Right atrium auricular region (tissue), 2 donors: Measurements from ENCODE around the gene GALNT18. TPM values are rescaled to one million over a fixed set of nuclear protein-coding genes. Genes with fewer than 3 reads are reported as not detected.

Source experiments
- DNase-seq: peaks from one replicate; pipeline ENCODE4 v3.0.0-alpha.2; 2019; ENCODE audit warnings: low spot score
- H3K27ac ChIP-seq, 2 donors: fragments of 200-600 bp; sonication (generic); 1 replicate in 1 of 2; 2 replicates in 1 of 2; pipeline ENCODE4 v1.5.1; 2016 to 2019
- H3K27me3 ChIP-seq, 2 donors: fragments of 200-600 bp; sonication (generic); one replicate each; pipeline versions ENCODE4 v1.5.1 to v1.6.0; 2017 to 2019
- H3K36me3 ChIP-seq: fragments of 200-600 bp; sonication (generic); one replicate; pipeline ENCODE4 v1.5.1; 2016
- H3K4me1 ChIP-seq, 2 donors: fragments of 200-600 bp; sonication (generic); one replicate each; pipeline versions ENCODE4 v1.5.1 to v1.6.0; 2017 to 2019
- H3K4me3 ChIP-seq, 2 donors: fragments of 200-600 bp; sonication (generic); 1 replicate in 1 of 2; 2 replicates in 1 of 2; pipeline ENCODE4 v1.5.1; 2017 to 2019; ENCODE audit warnings: mild to moderate bottlenecking in 1 of 2, moderate library complexity in 1 of 2
- H3K9me3 ChIP-seq, 2 donors: fragments of 200-600 bp; sonication (generic); one replicate each; pipeline ENCODE4 v1.5.1; 2019
- total RNA-seq, 2 donors: library from RNA; depleted of rRNA; stranded (reverse); fragments of >200 nt; gene quantifications; one replicate each; pipeline ENCODE4 v1.1.0, GENCODE V29; 2016
- TF ChIP-seq, protein P1 (sequence below), 2 donors: fragments of 200-600 bp; sonication (generic); IDR thresholded peaks; one replicate each; pipeline ENCODE4 v1.5.1; 2019; ENCODE audit warnings: antibody characterized with exemption in 2 of 2

Gene GALNT18
- total RNA-seq, 2 donors from 2014 or later: 22.2 to 26.8 TPM

DNA sequence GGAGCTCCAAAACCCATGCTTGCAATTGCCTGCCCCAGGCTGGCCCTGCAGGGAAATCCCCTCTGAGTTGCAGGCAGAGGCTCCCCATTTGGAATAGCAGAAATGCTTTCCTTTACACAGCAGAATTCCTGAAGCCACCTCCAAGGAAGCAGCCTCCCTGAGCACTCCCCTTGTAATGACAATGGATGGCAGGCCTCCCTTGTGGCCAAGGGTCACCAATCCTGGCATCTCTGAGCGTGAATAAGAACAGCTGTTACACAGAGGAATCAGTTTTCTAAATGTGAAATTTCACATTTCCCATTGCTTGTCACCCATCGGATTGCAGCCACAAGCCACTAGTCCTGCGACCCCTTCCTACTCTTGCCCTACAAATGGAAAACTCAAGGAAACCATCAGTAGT lies 107.6 kb downstream of the GALNT18 start:
- H3K27ac ChIP-seq: no peak overlapping the region
- TF ChIP-seq, protein P1, sequence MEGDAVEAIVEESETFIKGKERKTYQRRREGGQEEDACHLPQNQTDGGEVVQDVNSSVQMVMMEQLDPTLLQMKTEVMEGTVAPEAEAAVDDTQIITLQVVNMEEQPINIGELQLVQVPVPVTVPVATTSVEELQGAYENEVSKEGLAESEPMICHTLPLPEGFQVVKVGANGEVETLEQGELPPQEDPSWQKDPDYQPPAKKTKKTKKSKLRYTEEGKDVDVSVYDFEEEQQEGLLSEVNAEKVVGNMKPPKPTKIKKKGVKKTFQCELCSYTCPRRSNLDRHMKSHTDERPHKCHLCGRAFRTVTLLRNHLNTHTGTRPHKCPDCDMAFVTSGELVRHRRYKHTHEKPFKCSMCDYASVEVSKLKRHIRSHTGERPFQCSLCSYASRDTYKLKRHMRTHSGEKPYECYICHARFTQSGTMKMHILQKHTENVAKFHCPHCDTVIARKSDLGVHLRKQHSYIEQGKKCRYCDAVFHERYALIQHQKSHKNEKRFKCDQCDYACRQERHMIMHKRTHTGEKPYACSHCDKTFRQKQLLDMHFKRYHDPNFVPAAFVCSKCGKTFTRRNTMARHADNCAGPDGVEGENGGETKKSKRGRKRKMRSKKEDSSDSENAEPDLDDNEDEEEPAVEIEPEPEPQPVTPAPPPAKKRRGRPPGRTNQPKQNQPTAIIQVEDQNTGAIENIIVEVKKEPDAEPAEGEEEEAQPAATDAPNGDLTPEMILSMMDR (IDR thresholded peaks at IDR 0.05): no peak
- no peaks in the 10 kb centered on the region for H3K36me3 ChIP-seq
- H3K4me1 ChIP-seq: peaks cover 0 to 48% of the 10 kb centered on the region in 2 donors
- no peak overlapping the region for H3K4me3 ChIP-seq
- H3K9me3 ChIP-seq: no peaks in the 10 kb centered on the region
- H3K27me3 ChIP-seq: no peaks in the 10 kb centered on the region
- DNase-seq: no peak

DNA sequence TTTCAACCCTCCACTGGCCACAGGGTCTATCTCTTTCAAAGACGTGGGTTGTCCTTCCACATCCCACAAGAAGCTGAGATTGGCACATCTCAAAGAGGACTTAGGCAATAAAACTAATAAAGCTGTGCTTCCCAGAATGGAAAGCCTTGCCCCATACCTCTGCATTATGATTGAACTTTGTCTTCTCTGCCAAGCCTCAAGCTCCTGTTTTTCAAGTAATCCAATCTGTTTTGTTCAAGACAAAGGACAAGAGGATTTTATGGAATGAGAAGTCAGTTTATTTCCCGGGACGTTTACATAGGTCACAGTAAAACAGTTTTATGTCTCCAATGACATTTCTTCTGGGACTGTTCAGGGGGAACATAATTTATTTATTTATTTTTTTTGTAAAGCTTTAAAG lies 108.4 kb downstream of the GALNT18 start:
- no peak overlapping the region for H3K27ac ChIP-seq
- H3K9me3 ChIP-seq: no peaks in the 10 kb centered on the region
- peaks cover 0 to 47% of the 10 kb centered on the region in 2 donors for H3K4me1 ChIP-seq
- no peak for DNase-seq
- no peaks in the 10 kb centered on the region for H3K36me3 ChIP-seq
- TF ChIP-seq, protein P1 (IDR thresholded peaks at IDR 0.05): no peak
- H3K27me3 ChIP-seq: no peaks in the 10 kb centered on the region
- no peak overlapping the region for H3K4me3 ChIP-seq

DNA sequence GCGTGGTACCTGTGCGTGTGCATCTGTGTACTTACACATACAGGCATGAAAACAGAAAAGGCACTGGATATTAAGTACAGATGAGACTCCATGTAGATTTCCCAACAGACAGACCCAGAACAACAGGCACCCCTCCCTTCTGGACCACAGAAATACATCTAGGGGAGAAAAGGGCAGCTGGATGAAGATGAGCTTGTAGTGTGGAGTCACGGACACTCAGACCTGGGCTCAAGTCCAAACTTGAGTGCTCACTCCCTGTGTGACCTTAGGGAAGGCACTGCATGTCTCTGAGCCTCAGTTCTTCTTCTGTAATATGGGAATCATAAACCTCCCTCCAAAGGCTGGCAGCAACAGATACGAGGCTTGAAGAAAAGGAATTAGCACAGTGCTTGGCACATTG lies 108.9 kb downstream of the GALNT18 start:
- Histone ChIP-seq H3K4me3 (no peak overlapping the region), H3K27ac (peak overlapping the region; percentile 58 to 62), H3K36me3 (no peaks in the 10 kb centered on the region), H3K9me3 (no peaks in the 10 kb centered on the region), H3K4me1 (peaks cover 0 to 44% of the 10 kb centered on the region in 2 donors), H3K27me3 (no peaks in the 10 kb centered on the region)
- TF ChIP-seq, protein P1 (IDR thresholded peaks at IDR 0.05): no peak
- no peak for DNase-seq

DNA sequence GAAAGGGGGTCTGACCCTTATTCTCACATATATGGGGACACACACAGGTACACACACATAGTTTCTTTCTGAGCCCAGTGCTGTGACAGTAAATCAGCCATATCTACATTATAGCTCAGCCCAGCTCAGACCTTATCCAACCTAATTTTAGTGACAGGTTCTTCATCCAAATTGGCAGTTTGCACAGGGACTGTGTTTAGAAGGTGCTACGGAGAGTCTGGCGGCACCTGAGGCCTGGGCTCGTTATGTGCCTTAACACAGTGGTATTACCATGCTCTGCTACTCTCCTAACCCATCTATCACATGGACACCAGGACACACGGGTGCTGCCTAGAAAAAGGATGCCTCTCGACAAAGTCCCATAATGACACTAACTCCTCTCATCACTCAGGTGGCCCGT lies 109.3 kb downstream of the GALNT18 start:
- Histone ChIP-seq H3K27ac (peak overlapping the region; percentile 58 to 62), H3K4me1 (peaks cover 0 to 39% of the 10 kb centered on the region in 2 donors), H3K27me3 (no peaks in the 10 kb centered on the region), H3K4me3 (no peak overlapping the region), H3K36me3 (no peaks in the 10 kb centered on the region), H3K9me3 (no peaks in the 10 kb centered on the region)
- TF ChIP-seq, protein P1 (IDR thresholded peaks at IDR 0.05): no peak
- DNase-seq: no peak

DNA sequence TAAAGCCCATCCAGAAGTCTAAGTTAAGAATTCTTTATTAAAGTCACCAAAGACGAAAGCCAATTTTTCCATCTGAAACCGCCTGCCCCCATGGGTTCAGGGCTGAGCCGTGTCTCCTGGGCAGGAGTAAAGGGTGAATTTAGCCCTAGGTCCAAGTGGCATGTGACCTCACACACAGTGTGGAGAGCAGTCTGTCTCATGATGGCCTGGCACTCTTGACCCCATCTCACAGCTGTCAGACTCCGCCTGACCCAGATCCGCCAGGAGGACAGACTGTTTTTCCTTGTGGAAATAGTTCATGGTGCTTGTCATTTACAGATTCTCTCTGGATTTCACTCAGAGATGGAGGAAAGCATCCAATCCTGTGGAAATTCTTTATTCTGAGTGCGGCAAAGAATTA lies 109.7 kb downstream of the GALNT18 start:
- Histone ChIP-seq H3K9me3 (no peaks in the 10 kb centered on the region), H3K27me3 (no peaks in the 10 kb centered on the region), H3K4me1 (peaks cover 0 to 35% of the 10 kb centered on the region in 2 donors), H3K4me3 (no peak overlapping the region), H3K36me3 (no peaks in the 10 kb centered on the region), H3K27ac (peak overlapping the region; percentile 58 to 62)
- DNase-seq: no peak
- TF ChIP-seq, protein P1 (IDR thresholded peaks at IDR 0.05): no peak

DNA sequence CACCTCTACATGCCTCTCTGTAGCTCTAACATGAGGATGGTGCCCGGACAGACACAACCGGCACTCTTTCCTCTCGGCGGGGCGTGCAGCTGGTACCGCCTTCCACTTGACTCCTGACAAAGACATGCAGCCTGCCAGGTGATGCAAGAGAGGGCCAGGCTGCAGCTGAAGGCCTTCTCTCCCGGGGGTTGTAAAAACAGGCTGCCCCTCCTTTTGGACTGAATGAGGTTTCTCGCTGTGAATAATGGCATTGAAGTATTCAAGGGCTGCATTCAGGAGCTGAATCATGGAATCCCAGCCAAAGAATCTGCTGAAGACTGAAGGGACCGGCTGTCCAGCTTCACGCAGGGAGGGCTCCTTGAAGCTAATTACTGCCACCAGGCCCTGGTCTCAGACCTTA lies 110.9 kb downstream of the GALNT18 start:
- no peaks in the 10 kb centered on the region for H3K36me3 ChIP-seq
- peak overlapping the region; percentile 58 to 62 for H3K27ac ChIP-seq
- TF ChIP-seq, protein P1 (IDR thresholded peaks at IDR 0.05): no peak
- H3K4me1 ChIP-seq: peaks cover 0 to 29% of the 10 kb centered on the region in 2 donors
- H3K9me3 ChIP-seq: no peaks in the 10 kb centered on the region
- no peaks in the 10 kb centered on the region for H3K27me3 ChIP-seq
- H3K4me3 ChIP-seq: no peak overlapping the region
- no peak for DNase-seq
